Measurements from ENCODE around the gene CFAP97D1.

Gene CFAP97D1

GRCh38 chr17:43780135-43780534 is at the start of gene CFAP97D1:
TSS of gene CFAP97D1 (plus strand) at chr17:43780435. CDS start at chr17:43780463, 28 bp downstream.
- no peak for DNase-seq (ENCODE audit: low spot score)

- no peak for DNase-seq (ENCODE audit: low spot score)
These were observed 47.3 kb upstream of the CFAP97D1 start for GRCh38 chr17:43732958-43733357.

DNA sequence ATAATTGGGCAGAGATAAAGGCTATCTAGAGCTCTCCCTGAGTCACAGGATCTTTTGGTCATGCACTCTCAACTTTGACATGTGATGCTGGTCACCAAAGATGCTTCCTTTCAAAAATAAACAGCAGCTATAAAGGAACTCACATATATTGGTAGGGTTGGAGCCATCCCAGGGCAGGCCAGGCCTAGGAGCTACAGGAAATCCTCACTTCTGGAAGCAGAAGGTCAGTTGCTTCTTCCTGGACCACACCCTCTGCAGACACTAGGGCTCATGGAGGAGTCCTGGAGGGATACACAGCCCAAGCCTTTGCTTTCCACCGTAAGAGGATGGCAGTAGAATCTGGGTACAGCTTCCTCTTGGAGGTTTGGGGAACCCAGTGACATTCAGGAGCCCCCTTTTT is 46.3 kb upstream of the CFAP97D1 start:
- DNase-seq (ENCODE audit: low spot score): no peak

- no peak for DNase-seq (ENCODE audit: low spot score)
These were observed 45.9 kb upstream of the CFAP97D1 start for GRCh38 chr17:43734376-43734775.

- DNase-seq (ENCODE audit: low spot score): no peak
These were observed 43.8 kb upstream of the CFAP97D1 start for GRCh38 chr17:43736389-43736788.

GRCh38 chr17:43737722-43738121 is 42.5 kb upstream of the CFAP97D1 start:
- no peak for DNase-seq (ENCODE audit: low spot score)

DNA sequence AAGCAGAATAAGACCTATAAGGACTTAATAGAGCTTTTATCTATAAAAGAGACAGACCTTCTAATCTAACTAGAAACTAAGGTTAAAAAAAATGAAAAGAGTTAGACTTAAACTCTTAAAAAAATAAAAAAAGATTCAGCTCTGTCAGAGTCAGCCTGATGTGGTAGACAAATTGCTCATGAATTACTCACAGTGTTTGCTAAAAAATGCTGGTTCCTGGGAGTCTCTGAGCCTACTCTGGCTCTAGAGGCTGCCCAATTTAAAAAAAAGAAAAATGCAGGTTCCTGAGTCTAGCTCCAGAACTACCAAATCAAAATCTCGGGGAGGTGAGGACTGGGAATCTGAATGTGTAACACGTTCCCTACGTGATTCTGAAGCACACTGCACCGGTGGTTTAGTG is 39.7 kb upstream of the CFAP97D1 start:
- DNase-seq (ENCODE audit: low spot score): no peak

DNA sequence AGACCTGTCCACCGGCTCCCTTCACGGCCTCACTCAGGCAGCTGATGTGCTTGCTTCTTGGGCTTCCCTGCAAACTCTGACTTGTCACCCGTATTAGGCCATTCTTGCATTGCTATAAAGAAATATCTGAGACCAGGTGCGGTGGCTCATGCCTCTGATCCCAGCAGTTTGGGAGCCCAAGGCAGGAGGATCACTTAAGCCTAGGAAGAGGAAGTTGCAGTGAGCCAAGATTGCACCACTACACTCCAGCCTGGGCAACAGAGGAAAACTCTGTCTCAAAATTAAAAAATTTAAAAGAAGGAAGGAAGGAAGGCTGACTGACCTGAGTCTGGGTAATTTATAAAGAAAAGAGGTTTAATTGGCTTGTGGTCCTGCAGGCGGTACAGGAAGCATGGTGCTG is 38.6 kb upstream of the CFAP97D1 start:
- DNase-seq (ENCODE audit: low spot score): no peak

- DNase-seq (ENCODE audit: low spot score): no peak
These were observed 34.7 kb upstream of the CFAP97D1 start for GRCh38 chr17:43745541-43745940.

- no peak for DNase-seq (ENCODE audit: low spot score)
These were observed 30.1 kb upstream of the CFAP97D1 start for GRCh38 chr17:43750153-43750552.

GRCh38 chr17:43753493-43754129 is 26.6 kb upstream of the CFAP97D1 start:
- peak; percentile 8 for DNase-seq (ENCODE audit: low spot score)

DNA sequence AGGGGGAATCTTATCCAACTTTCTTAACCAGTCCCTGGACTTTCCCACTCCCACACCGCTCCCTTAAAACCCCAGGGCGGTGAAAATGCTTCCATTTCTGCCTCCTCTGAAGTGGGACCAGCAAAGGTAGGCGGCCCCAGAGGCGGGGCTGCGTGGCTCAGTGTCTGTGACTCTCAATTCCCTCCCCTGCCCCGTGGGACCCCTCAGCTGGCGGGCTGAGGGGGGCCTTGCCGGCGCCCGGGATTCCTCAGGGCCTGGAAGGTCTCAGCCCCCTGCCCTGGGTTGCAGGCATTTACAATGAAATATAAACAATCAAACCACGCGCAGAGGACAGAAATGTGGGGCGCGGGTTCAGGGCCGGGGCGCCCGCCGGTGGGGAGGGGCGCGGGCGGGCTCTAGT is 25.3 kb upstream of the CFAP97D1 start:
- no peak for DNase-seq (ENCODE audit: low spot score)

- no peak for DNase-seq (ENCODE audit: low spot score)
These were observed 24.8 kb upstream of the CFAP97D1 start for GRCh38 chr17:43755389-43755875.

GRCh38 chr17:43756201-43756600 is 24.0 kb upstream of the CFAP97D1 start:
- no peak for DNase-seq (ENCODE audit: low spot score)

DNA sequence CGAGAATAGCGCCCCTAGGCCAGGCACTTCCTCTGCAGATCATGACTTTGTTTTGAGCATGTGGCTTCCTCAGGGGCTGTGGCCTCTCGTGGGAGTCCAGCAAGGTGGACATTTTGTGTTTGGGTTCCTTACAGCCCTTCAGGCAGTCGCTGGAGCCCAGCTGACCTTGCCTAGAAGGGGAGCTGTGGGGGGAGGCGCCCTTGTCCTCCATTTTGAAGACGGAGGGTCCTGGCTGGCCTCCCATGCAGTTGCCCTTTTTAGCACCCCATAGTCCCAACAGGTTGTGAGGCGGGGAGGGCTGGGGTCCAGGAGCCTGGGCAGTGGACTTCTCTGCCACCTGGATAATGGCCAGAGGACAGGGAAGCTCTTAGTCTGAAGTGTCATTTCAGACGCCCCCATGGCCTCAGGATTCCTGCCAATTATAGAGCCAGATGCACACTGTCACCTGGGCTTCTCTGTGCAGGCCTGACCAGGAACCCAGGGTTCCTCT is 23.0 kb upstream of the CFAP97D1 start:
- no peak for DNase-seq (ENCODE audit: low spot score)

GRCh38 chr17:43758086-43758485 is 22.1 kb upstream of the CFAP97D1 start:
- DNase-seq (ENCODE audit: low spot score): no peak

GRCh38 chr17:43758497-43759174 is 21.6 kb upstream of the CFAP97D1 start, which contains the start of gene SOST:
TSS of gene SOST (minus strand) at chr17:43758791. CDS start at chr17:43758741, 50 bp downstream.
- DNase-seq (ENCODE audit: low spot score): no peak

DNA sequence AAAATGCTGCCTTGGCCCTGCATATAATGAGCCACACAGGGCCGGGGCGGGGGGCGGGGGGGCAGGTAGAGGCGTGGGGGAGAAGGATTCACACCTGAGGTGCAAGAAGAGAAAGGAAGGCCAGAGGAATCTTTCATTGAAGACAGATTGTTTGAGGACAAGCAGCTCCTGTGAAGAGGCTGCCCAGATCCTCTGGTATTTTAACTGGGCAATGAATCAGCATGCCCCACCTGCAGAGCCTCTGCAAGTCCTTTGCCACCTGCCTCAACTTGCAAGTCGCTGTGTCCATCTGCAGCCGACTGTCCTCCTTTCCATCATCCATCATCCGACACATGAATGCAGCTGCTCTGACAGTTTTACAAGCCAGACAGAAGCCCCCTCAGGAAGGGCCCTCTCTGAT is 20.4 kb upstream of the CFAP97D1 start:
- no peak for DNase-seq (ENCODE audit: low spot score)

DNA sequence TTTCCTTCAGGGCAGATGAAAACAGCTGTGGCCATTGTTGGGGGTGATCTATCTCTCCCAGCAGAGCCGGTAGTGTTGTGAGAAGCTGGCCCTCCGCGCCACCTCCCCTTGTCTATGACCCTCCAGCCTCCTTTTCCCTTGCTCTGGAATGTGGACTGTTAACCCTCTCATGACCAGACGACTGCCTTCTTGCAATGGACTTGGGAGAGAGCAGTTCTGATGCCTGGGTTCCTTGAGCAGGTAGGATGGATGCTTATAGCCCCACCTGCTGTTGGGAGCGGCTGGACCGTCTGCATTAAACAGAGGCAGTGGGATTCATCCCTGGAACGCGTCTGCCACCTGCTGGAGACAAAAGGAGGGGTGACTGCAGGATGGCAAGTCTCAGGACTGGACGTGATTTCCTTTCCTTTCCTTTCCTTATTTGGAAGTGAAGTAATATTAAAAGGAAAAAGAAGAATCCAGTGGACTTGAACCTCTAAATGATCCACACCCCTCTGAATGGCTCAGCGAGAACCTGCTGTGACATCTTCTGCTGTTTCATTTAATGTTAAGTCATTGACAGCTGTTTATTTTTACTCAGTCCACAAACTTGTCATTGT is 19.9 kb upstream of the CFAP97D1 start:
- peak; percentile 91 for DNase-seq (ENCODE audit: low spot score)

GRCh38 chr17:43766413-43767052 is 13.7 kb upstream of the CFAP97D1 start:
- DNase-seq (ENCODE audit: low spot score): no peak

- no peak for DNase-seq (ENCODE audit: low spot score)
These were observed 13.1 kb upstream of the CFAP97D1 start for GRCh38 chr17:43767053-43767712.

DNA sequence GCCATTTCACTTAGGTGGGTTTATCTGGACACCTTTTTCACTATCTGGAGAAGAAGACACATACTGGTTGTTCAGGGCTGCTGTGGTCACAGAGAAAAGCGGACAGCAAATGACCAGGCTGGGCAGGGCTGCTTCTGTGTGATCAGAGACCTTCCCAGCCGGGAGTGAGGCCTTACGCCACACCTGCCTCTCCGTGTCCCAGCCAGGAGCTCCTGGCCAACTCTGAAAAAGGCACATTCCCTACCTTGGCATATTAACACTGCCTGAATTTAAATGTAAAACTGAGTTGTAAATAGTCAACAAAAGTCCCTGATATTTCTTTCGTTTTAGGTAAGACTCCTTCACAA is 12.5 kb upstream of the CFAP97D1 start:
- DNase-seq (ENCODE audit: low spot score): no peak

Data from LoVo (cell line).